Keratinocyte (primary cell): Measurements from ENCODE around the gene CCDC27. TPM values are rescaled to one million over a fixed set of nuclear protein-coding genes. Genes with fewer than 3 reads are reported as not detected.

Source experiments
- DNase-seq: peaks from one replicate; pipeline ENCODE4 v3.0.0-alpha.2; 2011; ENCODE audit warnings: low read depth, missing footprints, low spot score
- FAIRE-seq: peaks from 2 replicates; lab custom pipeline; 2011; peaks lifted over from hg19 to GRCh38; lab: Jason Lieb, UNC
- H2AFZ ChIP-seq: 2 replicates; pipeline ENCODE4 v1.6.0; 2012; ENCODE audit warnings: low read length, control low read depth, inconsistent platforms; ENCODE audit not compliant: control insufficient read depth
- H3K27ac ChIP-seq: 2 replicates; pipeline ENCODE4 v1.5.1; 2011; ENCODE audit warnings: low read length; ENCODE audit not compliant: control insufficient read depth, insufficient read depth
- H3K27me3 ChIP-seq: 3 replicates; pipeline ENCODE4 v1.6.0; 2011; ENCODE audit warnings: low read length; ENCODE audit not compliant: control insufficient read depth, insufficient read depth; ENCODE audit errors: extremely low read depth
- H3K36me3 ChIP-seq, 2 experiments: 2 replicates in 1 of 2; 3 replicates in 1 of 2; pipeline ENCODE4 v1.5.1; 2011; ENCODE audit warnings: low read length in 2 of 2, mild to moderate bottlenecking in 1 of 2; ENCODE audit not compliant: control insufficient read depth in 2 of 2, insufficient read depth in 2 of 2; ENCODE audit errors: extremely low read depth in 1 of 2
- H3K4me1 ChIP-seq: 3 replicates; pipeline ENCODE4 v1.5.1; 2011; ENCODE audit warnings: low read length; ENCODE audit not compliant: control insufficient read depth, insufficient read depth; ENCODE audit errors: extremely low read depth
- H3K4me2 ChIP-seq: 3 replicates; pipeline ENCODE4 v1.6.0; 2011; ENCODE audit warnings: low read depth, low read length; ENCODE audit not compliant: control insufficient read depth, insufficient read depth; ENCODE audit errors: extremely low read depth
- H3K4me3 ChIP-seq, 3 experiments: fragments of 200-600 bp in 1 of 3; sonication (generic) in 1 of 3; 2 replicates in 2 of 3; 3 replicates in 1 of 3; pipeline ENCODE4 v1.5.1; 2011 to 2016; ENCODE audit warnings: low read length in 3 of 3, mild to moderate bottlenecking in 3 of 3, control low read depth in 2 of 3, inconsistent platforms in 1 of 3, low read depth in 1 of 3, mixed read lengths in 1 of 3, mixed run types in 1 of 3, moderate library complexity in 1 of 3; ENCODE audit not compliant: control insufficient read depth in 2 of 3, insufficient read depth in 2 of 3; ENCODE audit errors: extremely low read depth in 1 of 3
- H3K79me2 ChIP-seq: 2 replicates; pipeline ENCODE4 v1.6.0; 2012; ENCODE audit warnings: low read length; ENCODE audit not compliant: control insufficient read depth, insufficient read depth
- H3K9ac ChIP-seq: 3 replicates; pipeline ENCODE4 v1.6.0; 2011; ENCODE audit warnings: low read length; ENCODE audit not compliant: control insufficient read depth, insufficient read depth; ENCODE audit errors: extremely low read depth
- H3K9me1 ChIP-seq: 3 replicates; pipeline ENCODE4 v1.6.0; 2011; ENCODE audit warnings: low read length; ENCODE audit not compliant: control insufficient read depth, insufficient read depth; ENCODE audit errors: extremely low read depth
- H3K9me3 ChIP-seq: 2 replicates; pipeline ENCODE4 v1.5.1; 2012; ENCODE audit warnings: low read depth, low read length; ENCODE audit not compliant: control insufficient read depth
- H4K20me1 ChIP-seq: 3 replicates; pipeline ENCODE4 v1.6.0; 2011; ENCODE audit warnings: low read length; ENCODE audit not compliant: control insufficient read depth, insufficient read depth; ENCODE audit errors: extremely low read depth
- EZH2 ChIP-seq: IDR thresholded peaks from one replicate; pipeline ENCODE4 v1.6.1; 2012; ENCODE audit warnings: inconsistent platforms, mild to moderate bottlenecking, low read length, moderate library complexity
- dilution Hi-C: fragments of 300-500 bp; cut with MboI; formaldehyde crosslinking; loops from one replicate; pipeline ENCODE4 v1.7.0; 2020; ENCODE audit warnings: low sequenced_read_pairs; ENCODE audit not compliant: extremely low pct_ligation_motif_present
- polyA plus RNA-seq, 5 experiments: library from polyadenylated mRNA; depleted of rRNA in 3 of 5; stranded (reverse) in 3 of 5; stranded (forward) in 1 of 5; unstranded in 1 of 5; fragments of >200 nt; gene quantifications; 1 replicate in 1 of 5; 2 replicates in 3 of 5; 3 replicates in 1 of 5; pipeline versions ENCODE4 v1.2.1 to v1.2.3, GENCODE V29; 2011 to 2012; ENCODE audit warnings: missing spikeins in 2 of 5, low read depth in 1 of 5, low replicate concordance in 1 of 5
- TF ChIP-seq, protein P1 (sequence below), 3 experiments: IDR thresholded peaks in 1 of 3; conservative IDR thresholded peaks in 1 of 3; optimal IDR thresholded peaks in 1 of 3; 2 replicates in 2 of 3; 3 replicates in 1 of 3; pipeline versions ENCODE3 to v1.5.1; 2011; ENCODE audit warnings: low read length in 3 of 3, mild to moderate bottlenecking in 3 of 3, moderate library complexity in 2 of 3, control low read depth in 1 of 3, inconsistent platforms in 1 of 3; ENCODE audit not compliant: insufficient read depth in 2 of 3; ENCODE audit errors: extremely low read depth in 1 of 3

The CCDC27 gene
- polyA plus RNA-seq, 1 donor (not counting 4 experiments of a cell fraction or from before 2014, with no cell fraction given) = not detected

DNA sequence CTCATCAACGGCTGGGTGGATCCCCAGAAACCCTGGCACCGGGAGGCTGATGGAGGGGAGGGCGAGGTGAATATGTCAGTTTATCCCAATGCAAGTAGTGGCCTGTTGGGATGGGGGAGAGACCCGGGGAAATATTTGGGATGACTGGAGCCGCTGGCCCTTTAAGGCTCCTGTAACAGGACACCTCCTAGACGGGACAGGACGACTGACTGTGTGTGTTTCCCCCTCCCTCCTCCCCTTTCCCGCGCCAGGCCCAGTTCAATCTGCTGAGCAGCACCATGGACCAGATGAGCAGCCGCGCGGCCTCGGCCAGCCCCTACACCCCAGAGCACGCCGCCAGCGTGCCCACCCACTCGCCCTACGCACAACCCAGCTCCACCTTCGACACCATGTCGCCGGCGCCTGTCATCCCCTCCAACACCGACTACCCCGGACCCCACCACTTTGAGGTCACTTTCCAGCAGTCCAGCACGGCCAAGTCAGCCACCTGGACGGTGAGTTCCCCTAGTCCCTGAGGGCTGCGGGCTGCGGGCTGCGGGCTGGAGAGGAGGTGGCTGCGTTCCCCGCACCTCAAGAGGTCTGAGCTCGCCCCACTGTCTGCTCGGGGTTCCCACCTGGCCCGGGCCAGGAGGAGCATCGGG lies 44.8 kb upstream of the CCDC27 start:
- Histone ChIP-seq H3K4me1 (peaks cover 56% of the 10 kb centered on the region), H3K9me3 (no peaks in the 10 kb centered on the region), H3K4me3 (no peak overlapping the region), H3K27ac (no peak overlapping the region), H3K27me3 (peaks cover 22% of the 10 kb centered on the region), H3K9ac (no peak overlapping the region), H3K9me1 (no peaks in the 10 kb centered on the region), H3K79me2 (no peaks in the 10 kb centered on the region), H4K20me1 (no peaks in the 10 kb centered on the region), H3K4me2 (peak overlapping the region; percentile 66), H2AFZ (no peak overlapping the region), H3K36me3 (no peaks in the 10 kb centered on the region)
- no peak for TF ChIP-seq EZH2
- TF ChIP-seq, protein P1, sequence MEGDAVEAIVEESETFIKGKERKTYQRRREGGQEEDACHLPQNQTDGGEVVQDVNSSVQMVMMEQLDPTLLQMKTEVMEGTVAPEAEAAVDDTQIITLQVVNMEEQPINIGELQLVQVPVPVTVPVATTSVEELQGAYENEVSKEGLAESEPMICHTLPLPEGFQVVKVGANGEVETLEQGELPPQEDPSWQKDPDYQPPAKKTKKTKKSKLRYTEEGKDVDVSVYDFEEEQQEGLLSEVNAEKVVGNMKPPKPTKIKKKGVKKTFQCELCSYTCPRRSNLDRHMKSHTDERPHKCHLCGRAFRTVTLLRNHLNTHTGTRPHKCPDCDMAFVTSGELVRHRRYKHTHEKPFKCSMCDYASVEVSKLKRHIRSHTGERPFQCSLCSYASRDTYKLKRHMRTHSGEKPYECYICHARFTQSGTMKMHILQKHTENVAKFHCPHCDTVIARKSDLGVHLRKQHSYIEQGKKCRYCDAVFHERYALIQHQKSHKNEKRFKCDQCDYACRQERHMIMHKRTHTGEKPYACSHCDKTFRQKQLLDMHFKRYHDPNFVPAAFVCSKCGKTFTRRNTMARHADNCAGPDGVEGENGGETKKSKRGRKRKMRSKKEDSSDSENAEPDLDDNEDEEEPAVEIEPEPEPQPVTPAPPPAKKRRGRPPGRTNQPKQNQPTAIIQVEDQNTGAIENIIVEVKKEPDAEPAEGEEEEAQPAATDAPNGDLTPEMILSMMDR (optimal IDR thresholded peaks at IDR 0.05 in 1 of 3, IDR thresholded peaks at IDR 0.05 in 1 of 3, conservative IDR thresholded peaks at IDR 0.05 in 1 of 3; ENCODE audit: extremely low read depth in 1 of 3, insufficient read depth in 2 of 3, low read length in 3 of 3) = no peak
- DNase-seq (peak; percentile 49), FAIRE-seq (peak; percentile 36)
- dilution Hi-C loops = no loop called here

DNA sequence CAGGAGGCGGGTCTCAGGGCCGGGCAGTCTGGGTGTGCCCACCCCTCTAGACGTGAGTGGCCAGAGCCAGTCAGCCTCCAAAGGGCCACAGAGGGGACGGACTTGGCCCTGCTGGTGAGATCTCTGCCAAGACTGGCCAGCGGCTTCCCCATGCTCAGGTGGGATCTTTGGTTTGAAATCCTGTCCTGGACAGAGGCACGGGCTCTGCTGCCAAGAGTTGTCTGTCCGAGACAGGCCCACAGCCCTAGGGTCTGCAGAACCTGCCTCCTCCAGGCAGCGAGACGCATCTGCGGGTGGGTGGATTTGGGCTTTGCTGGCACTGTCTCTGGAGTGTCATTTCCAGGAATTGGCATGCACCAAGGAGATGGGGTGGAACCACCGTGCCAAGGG lies 44.3 kb upstream of the CCDC27 start:
- Histone ChIP-seq H3K4me2 (peak overlapping the region; percentile 66), H2AFZ (no peak overlapping the region), H3K4me3 (peak overlapping the region in 1 of 3 experiments; percentile 24), H3K27ac (no peak overlapping the region), H3K36me3 (no peaks in the 10 kb centered on the region), H3K9ac (no peak overlapping the region), H3K27me3 (peaks cover 22% of the 10 kb centered on the region), H4K20me1 (no peaks in the 10 kb centered on the region), H3K9me1 (no peaks in the 10 kb centered on the region), H3K4me1 (peaks cover 56% of the 10 kb centered on the region), H3K9me3 (no peaks in the 10 kb centered on the region), H3K79me2 (no peaks in the 10 kb centered on the region)
- DNase-seq (no peak), FAIRE-seq (no peak)
- dilution Hi-C loops = no loop called here
- TF ChIP-seq EZH2 = no peak
- TF ChIP-seq, protein P1 (optimal IDR thresholded peaks at IDR 0.05 in 1 of 3, IDR thresholded peaks at IDR 0.05 in 1 of 3, conservative IDR thresholded peaks at IDR 0.05 in 1 of 3; ENCODE audit: extremely low read depth in 1 of 3, insufficient read depth in 2 of 3, low read length in 3 of 3) = no peak
